ENCODE results near the gene DYNC2H1. TPM values are rescaled to one million over a fixed set of nuclear protein-coding genes. Genes with fewer than 3 reads are reported as not detected.

The DYNC2H1 gene
- total RNA-seq, 6 experiments from 2014 or later: 10.9 to 14.0 (median 12.3) TPM

- Mint-ChIP-seq H3K4me3 (no peak overlapping the region), H3K27me3 (ENCODE audit: insufficient read depth) (no peaks in the 10 kb centered on the region), H3K4me1 (ENCODE audit: low read depth) (no peaks in the 10 kb centered on the region), H3K27ac (no peak overlapping the region), H3K36me3 (ENCODE audit: low read depth) (peaks cover 11% of the 10 kb centered on the region; the same call in 1 of the 2 replicates), H3K9me3 (no peaks in the 10 kb centered on the region)
- peak; percentile 12 for DNase-seq
- no peak for TF ChIP-seq CTCF (IDR thresholded peaks at IDR 0.05)
Observed at GRCh38 chr11:103170865-103171264, 61.6 kb downstream of the DYNC2H1 start.

DNA sequence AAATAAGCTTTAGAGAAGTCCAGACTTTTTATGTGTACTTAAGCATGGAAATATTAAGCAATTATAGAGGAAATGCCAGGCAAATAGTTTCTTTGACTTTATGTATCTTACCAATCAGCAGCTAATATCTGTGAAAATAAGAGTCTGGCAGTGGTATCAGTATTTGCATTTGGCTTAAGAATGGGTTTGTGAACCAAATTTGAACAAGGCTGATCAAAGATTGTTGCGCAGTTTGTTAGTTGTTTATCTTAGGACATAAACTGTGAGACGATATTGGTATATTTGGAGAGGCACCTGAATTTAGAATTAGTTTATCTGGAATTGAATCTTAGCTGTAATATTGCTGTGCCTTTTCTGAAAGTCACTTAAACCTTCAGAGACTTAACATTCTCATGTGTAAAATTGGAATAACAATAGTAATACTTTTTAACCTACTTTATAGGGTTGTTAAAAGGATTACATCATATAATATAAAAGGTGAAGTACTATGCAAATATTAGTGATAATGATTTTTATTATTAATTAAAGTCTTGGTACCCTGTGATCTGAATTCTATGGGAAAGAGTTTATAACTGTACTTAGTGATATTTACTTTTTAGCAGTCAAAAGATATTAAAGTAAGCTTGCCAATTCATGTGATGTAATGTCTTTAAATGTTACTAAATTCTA lies 66.4 kb downstream of the DYNC2H1 start:
- Mint-ChIP-seq H3K9me3 (no peaks in the 10 kb centered on the region), H3K27me3 (ENCODE audit: insufficient read depth) (no peaks in the 10 kb centered on the region)

DNA sequence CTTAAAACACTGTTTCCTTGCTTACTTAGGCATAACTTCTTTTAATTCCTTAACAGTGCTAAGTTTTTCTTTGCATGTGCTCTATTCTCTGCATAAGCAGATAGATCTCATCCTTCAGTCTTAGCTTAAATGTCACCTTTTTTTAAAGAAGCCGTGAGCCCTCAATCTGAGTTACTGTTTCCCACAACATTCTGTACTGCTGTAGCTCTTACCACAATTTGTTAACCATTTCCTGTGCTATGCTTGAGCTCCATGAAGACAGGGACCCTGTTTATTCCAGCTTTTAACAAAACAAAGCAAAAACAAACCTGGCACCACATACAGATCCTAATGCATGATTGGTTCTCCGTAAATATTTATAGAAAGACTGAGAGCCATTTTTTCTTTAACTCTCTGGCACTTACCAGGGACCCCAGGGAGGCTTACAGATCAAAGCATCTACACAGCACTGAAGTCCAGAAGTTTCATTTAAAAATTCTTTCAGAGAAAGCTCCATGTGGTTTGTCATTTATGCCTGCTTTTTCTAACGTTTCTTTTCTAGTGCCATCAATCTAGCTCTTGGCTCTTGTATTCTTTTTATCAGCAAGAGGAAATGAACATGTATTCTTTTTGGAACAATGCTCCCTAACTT lies 74.9 kb downstream of the DYNC2H1 start:
- Mint-ChIP-seq H3K4me1 (ENCODE audit: low read depth) (no peaks in the 10 kb centered on the region), H3K4me3 (no peak overlapping the region), H3K36me3 (ENCODE audit: low read depth) (peaks cover 13% of the 10 kb centered on the region), H3K27ac (no peak overlapping the region), H3K9me3 (no peaks in the 10 kb centered on the region), H3K27me3 (ENCODE audit: insufficient read depth) (no peaks in the 10 kb centered on the region)
- TF ChIP-seq CTCF (IDR thresholded peaks at IDR 0.05): no peak
- DNase-seq: no peak

More for the DNA sequence above, 66.4 kb downstream of the DYNC2H1 start:
- Mint-ChIP-seq H3K36me3 (ENCODE audit: low read depth) (no peaks in the 10 kb centered on the region), H3K4me1 (ENCODE audit: low read depth) (no peaks in the 10 kb centered on the region), H3K4me3 (no peak overlapping the region), H3K27ac (no peak overlapping the region)
- no peak for DNase-seq
- TF ChIP-seq CTCF (IDR thresholded peaks at IDR 0.05): no peak

- Mint-ChIP-seq H3K36me3 (ENCODE audit: low read depth) (no peaks in the 10 kb centered on the region), H3K27me3 (ENCODE audit: insufficient read depth) (no peaks in the 10 kb centered on the region; the same call in 1 of the 2 replicates), H3K4me3 (no peak overlapping the region), H3K9me3 (no peaks in the 10 kb centered on the region), H3K4me1 (ENCODE audit: low read depth) (peaks cover 11% of the 10 kb centered on the region; the same call in 1 of the 2 replicates), H3K27ac (no peak overlapping the region)
- peak; percentile 23 for DNase-seq
- peak; percentile 82 for TF ChIP-seq CTCF (IDR thresholded peaks at IDR 0.05)
Observed at GRCh38 chr11:103202048-103202651, 92.9 kb downstream of the DYNC2H1 start.

- no peak overlapping the region for H3K27ac Mint-ChIP-seq
- no peaks in the 10 kb centered on the region for H3K9me3 Mint-ChIP-seq
- no peak for TF ChIP-seq CTCF (IDR thresholded peaks at IDR 0.05)
- H3K27me3 Mint-ChIP-seq (ENCODE audit: insufficient read depth): no peaks in the 10 kb centered on the region; the same call in 1 of the 2 replicates
- H3K4me1 Mint-ChIP-seq (ENCODE audit: low read depth): peaks cover 20% of the 10 kb centered on the region
- no peak for DNase-seq
- H3K36me3 Mint-ChIP-seq (ENCODE audit: low read depth): peaks cover 8% of the 10 kb centered on the region
- H3K4me3 Mint-ChIP-seq: no peak overlapping the region
Observed at GRCh38 chr11:103210543-103210942, 101.3 kb downstream of the DYNC2H1 start.

Data from HFFc6 (cell line).